B cell (primary cell): Measurements from ENCODE around the gene LAMTOR2. TPM values are rescaled to one million over a fixed set of nuclear protein-coding genes. Genes with fewer than 3 reads are reported as not detected.

Experiments used
- ATAC-seq: fragments of 200-7000 bp; cut with Tn5 transposase; one replicate; pipeline ENCODE4 v1.10.0; 2021; ENCODE audit warnings: low read depth, mild to moderate bottlenecking, moderate number of reproducible peaks, moderate library complexity
- CTCF ChIA-PET: fragments of 350-600 bp; sonication (Branson Sonifier 250); formaldehyde crosslinking; loops from one replicate; lab custom pipeline; 2021; ENCODE audit warnings: antibody characterized with exemption, inconsistent platforms; lab: Charles Lee
- POLR2A ChIA-PET: fragments of 350-600 bp; sonication (Branson Sonifier 250); formaldehyde crosslinking; loops from one replicate; lab custom pipeline; 2021; ENCODE audit warnings: antibody characterized with exemption; lab: Charles Lee
- DNase-seq: peaks from one replicate; pipeline ENCODE4 v3.0.0; 2013
- H2AFZ ChIP-seq: 2 replicates; pipeline ENCODE4 v1.6.1; 2012; ENCODE audit warnings: mild to moderate bottlenecking, low read depth, low read length; ENCODE audit not compliant: insufficient read depth, poor library complexity, severe bottlenecking
- H3K27ac ChIP-seq, 2 donors: 1 replicate in 1 of 2; 2 replicates in 1 of 2; pipeline ENCODE4 v1.5.1; 2012 to 2013; ENCODE audit warnings: low read length in 2 of 2, mild to moderate bottlenecking in 2 of 2, moderate library complexity in 1 of 2
- H3K27me3 ChIP-seq, 4 experiments: fragments of 200-600 bp in 1 of 4; sonication (generic) in 1 of 4; replicated peaks in 1 of 4; 1 replicate in 2 of 4; 2 replicates in 2 of 4; pipeline versions ENCODE4 v1.6.1 to v1.7.0; 2013 to 2016; ENCODE audit warnings: low read length in 3 of 4, mild to moderate bottlenecking in 2 of 4, mixed read lengths in 1 of 4, moderate library complexity in 1 of 4; ENCODE audit not compliant: insufficient read depth in 4 of 4, control insufficient read depth in 3 of 4; ENCODE audit errors: control extremely low read depth in 1 of 4
- H3K36me3 ChIP-seq, 2 experiments: replicated peaks in 1 of 2; 1 replicate in 1 of 2; 2 replicates in 1 of 2; pipeline versions ENCODE4 v1.6.1 to v1.7.1; 2013; ENCODE audit warnings: low read length in 1 of 2; ENCODE audit not compliant: insufficient read depth in 2 of 2, control insufficient read depth in 1 of 2; ENCODE audit errors: control extremely low read depth in 1 of 2, extremely low read depth in 1 of 2
- H3K4me1 ChIP-seq, 2 donors: fragments of 200-600 bp in 1 of 2; sonication (generic) in 1 of 2; 1 replicate in 1 of 2; 2 replicates in 1 of 2; pipeline versions ENCODE4 v1.5.1 to v1.6.1; 2013 to 2017; ENCODE audit warnings: low read length in 2 of 2; ENCODE audit not compliant: control insufficient read depth in 2 of 2, insufficient read depth in 2 of 2
- H3K4me2 ChIP-seq: replicated peaks from 2 replicates; pipeline ENCODE3; 2012; ENCODE audit warnings: mild to moderate bottlenecking, low read depth, low read length; ENCODE audit not compliant: poor library complexity, severe bottlenecking
- H3K4me3 ChIP-seq, 5 experiments: fragments of 200-600 bp in 1 of 5; sonication (generic) in 1 of 5; 1 replicate in 3 of 5; 2 replicates in 2 of 5; pipeline versions ENCODE4 v1.5.1 to v1.7.0; 2011 to 2016; ENCODE audit warnings: low read length in 4 of 5, mild to moderate bottlenecking in 4 of 5, low read depth in 2 of 5, control low read depth in 1 of 5, moderate library complexity in 1 of 5; ENCODE audit not compliant: insufficient read depth in 1 of 5; ENCODE audit errors: control extremely low read depth in 1 of 5, extremely low read depth in 1 of 5
- H3K79me2 ChIP-seq: fragments of 200-600 bp; sonication (generic); one replicate; pipeline ENCODE4 v1.6.0; 2016; ENCODE audit warnings: low read length; ENCODE audit not compliant: control insufficient read depth, insufficient read depth
- H3K9ac ChIP-seq: fragments of 200-600 bp; sonication (generic); 2 replicates; pipeline ENCODE4 v1.6.1; 2017; ENCODE audit warnings: mild to moderate bottlenecking, low read length, moderate library complexity
- H3K9me3 ChIP-seq, 3 donors: one replicate each; pipeline versions ENCODE4 v1.6.1 to v1.7.1; 2013; ENCODE audit warnings: low read length in 2 of 3; ENCODE audit not compliant: control insufficient read depth in 2 of 3, insufficient read depth in 1 of 3; ENCODE audit errors: control extremely low read depth in 1 of 3
- H4K20me1 ChIP-seq: 2 replicates; pipeline ENCODE4 v1.6.0; 2012; ENCODE audit warnings: mild to moderate bottlenecking, low read length; ENCODE audit not compliant: insufficient read depth, control insufficient read depth, poor library complexity, severe bottlenecking
- H3K27ac Mint-ChIP-seq: one replicate; pipeline ENCODE4 v1.8.0; 2021; ENCODE audit warnings: mixed read lengths
- H3K27me3 Mint-ChIP-seq: one replicate; pipeline ENCODE4 v1.8.0; 2021; ENCODE audit warnings: mixed read lengths
- H3K4me1 Mint-ChIP-seq: one replicate; pipeline ENCODE4 v1.8.0; 2021; ENCODE audit warnings: mixed read lengths
- H3K4me3 Mint-ChIP-seq: one replicate; pipeline ENCODE4 v1.8.0; 2021; ENCODE audit warnings: mixed read lengths
- H3K9me3 Mint-ChIP-seq: one replicate; pipeline ENCODE4 v1.8.0; 2022; ENCODE audit warnings: mixed read lengths; ENCODE audit not compliant: insufficient read depth
- CTCF ChIP-seq: fragments of 200-600 bp; IDR thresholded peaks from one replicate; pipeline ENCODE4 v1.8.0; 2022; ENCODE audit warnings: antibody characterized with exemption, mild to moderate bottlenecking
- EZH2 ChIP-seq: IDR thresholded peaks from 2 replicates; pipeline ENCODE4 v1.6.1; 2012; ENCODE audit warnings: borderline replicate concordance, low read depth, mild to moderate bottlenecking, moderate library complexity, low read length; ENCODE audit not compliant: insufficient read depth, poor library complexity, severe bottlenecking
- WGBS: methylation state at CpG from one replicate; pipeline ENCODE4 v1.1.5; 2013; ENCODE audit warnings: missing lambda C conversion rate; ENCODE audit not compliant: insufficient coverage; 5-methylcytosine and 5-hydroxymethylcytosine counted together
- intact Hi-C: fragments of 100-400 bp; cut with micrococcal nuclease; formaldehyde crosslinking; loops from one replicate; pipeline ENCODE4 v1.10.0; 2022
- polyA plus RNA-seq: library from polyadenylated mRNA; depleted of rRNA; stranded (reverse); fragments of >200 nt; gene quantifications from 2 replicates; pipeline ENCODE4 v1.2.3, GENCODE V29; 2012
- total RNA-seq, 2 donors: library from RNA; stranded (reverse); fragments of 120-200 nt in 1 of 2; gene quantifications; 1 replicate in 1 of 2; 2 replicates in 1 of 2; pipeline versions ENCODE4 v1.2.3 to v1.2.4, GENCODE V29; 2013 to 2022

LAMTOR2 gene
- total and polyA plus RNA-seq, 2 donors (not counting 1 experiment from before 2014, with no cell fraction given) = 31.5 to 55.9 TPM

DNA sequence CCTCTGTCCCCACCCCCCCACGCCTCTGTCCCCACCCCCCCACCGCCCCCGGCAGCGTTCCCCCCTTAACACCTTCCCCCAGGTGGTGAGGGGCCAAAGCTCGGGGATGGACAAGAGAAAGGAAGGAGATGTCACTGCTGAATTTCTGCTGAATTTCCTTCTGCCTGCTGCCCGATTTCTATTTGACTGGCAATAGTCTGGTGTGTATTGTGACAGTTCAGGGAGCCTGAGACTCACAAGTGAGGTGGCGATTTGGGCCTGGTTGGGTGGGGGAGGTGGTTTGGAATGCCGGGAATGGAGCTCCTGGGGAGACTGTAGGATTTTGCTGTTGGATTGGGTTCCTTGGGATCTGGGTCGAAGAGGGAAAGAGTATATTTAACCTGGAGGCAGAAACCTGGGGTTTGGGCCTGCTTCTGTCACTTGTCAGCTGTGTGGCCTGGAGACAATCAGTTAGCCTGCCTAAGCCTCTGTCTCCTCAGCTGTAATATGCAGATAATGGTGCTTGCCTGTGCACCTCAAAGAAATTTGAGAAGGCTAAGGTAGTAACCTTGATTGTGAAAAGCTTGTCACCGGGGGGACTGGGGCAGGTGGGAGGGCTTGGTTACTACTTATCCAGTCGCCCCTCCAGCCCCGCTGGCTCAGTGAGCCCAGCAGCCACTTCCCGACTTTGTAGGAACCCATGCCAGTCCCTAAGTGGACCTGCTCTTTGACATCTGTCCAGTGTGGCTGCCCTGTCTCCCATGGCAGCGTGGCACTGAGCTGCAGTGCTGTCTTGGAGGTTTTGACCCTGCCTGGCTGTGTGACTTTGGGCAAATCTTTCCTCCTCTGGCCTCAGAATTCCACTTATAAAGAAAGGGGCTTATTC, 52.3 kb downstream of the LAMTOR2 start:
- Histone ChIP-seq H3K9me3 (no peaks in the 10 kb centered on the region), H3K36me3 (no peaks in the 10 kb centered on the region), H3K27ac (peak overlapping the region; percentile 96 to 99), H4K20me1 (no peaks in the 10 kb centered on the region), H3K4me2 (peak overlapping the region; percentile 92), H3K9ac (peak overlapping the region; percentile 74), H3K27me3 (peaks cover 0 to 4% (median 2%) of the 10 kb centered on the region in 4 experiments), H3K4me3 (peak overlapping the region in 4 of 5 experiments; percentile 38 to 65 (median 48)), H2AFZ (peak overlapping the region; percentile 51), H3K79me2 (no peaks in the 10 kb centered on the region), H3K4me1 (peaks cover 35 to 43% of the 10 kb centered on the region in 2 donors)
- POLR2A ChIA-PET = interaction anchor here (0.7 to 1.3 kb wide), 5 partner anchors 9 to 434 kb away, joined by 3 to 6 read pairs (median 3); no protein-coding TSS in a partner anchor
- Mint-ChIP-seq H3K27me3 (no peaks in the 10 kb centered on the region), H3K4me3 (peak overlapping the region; percentile 75), H3K4me1 (peaks cover 58% of the 10 kb centered on the region), H3K27ac (peak overlapping the region; percentile 92), H3K9me3 (no peaks in the 10 kb centered on the region)
- ATAC-seq (no peak), DNase-seq (no peak)
- 79% methylated on average over 9 of the region's 14 CpGs for WGBS
- TF ChIP-seq EZH2 = no peak
- no peak for TF ChIP-seq CTCF
- intact Hi-C loops = loop anchor here (1.0 to 2.0 kb wide), 4 partner anchors 7 to 86 kb away; partner anchors contain the start of gene LMNA
- CTCF ChIA-PET = interaction anchor here (0.9 to 23.7 kb wide), 4 partner anchors 10 to 118 kb away, joined by 3 to 970 read pairs (median 42); partner anchors contain the start of gene LMNA
